Glomerular visceral epithelial cell (primary cell): ENCODE results near the gene HJURP.

ENCODE experiments used
- DNase-seq: peaks from one replicate; pipeline ENCODE4 v3.0.0-alpha.2; 2016; ENCODE audit errors: extremely low spot score

The HJURP gene

DNA sequence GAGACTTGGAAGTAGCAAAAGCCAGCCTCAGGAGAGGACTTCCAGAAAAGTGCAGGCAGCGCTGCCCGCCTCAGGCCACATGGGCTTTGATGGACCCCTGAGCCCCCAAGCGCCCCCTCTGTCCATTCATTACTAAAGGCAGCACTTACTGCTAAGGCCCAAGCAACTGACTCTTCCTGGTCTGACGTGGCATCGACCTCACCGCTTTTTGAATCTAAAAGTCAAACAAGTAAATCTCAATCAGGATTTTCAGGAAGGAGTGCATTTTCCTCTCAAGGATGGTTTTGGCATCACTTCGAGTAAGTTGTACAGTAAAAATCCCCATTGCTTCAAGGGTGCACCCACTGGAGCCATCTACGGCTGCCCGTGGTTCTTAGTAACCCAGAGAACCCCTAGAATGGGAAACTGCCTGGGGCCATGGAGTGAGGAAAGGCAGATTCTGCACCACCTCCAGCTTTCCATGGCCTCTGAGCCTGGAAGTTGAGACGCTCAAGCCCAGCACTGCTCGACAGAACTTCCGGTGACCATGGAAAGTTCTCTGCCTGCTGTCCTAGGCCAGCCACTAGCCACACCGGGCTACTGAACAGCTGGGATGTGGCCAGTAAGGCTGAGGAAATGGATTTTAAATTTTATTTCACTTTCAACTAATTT lies 7.0 kb downstream of the HJURP start:
- no peak for DNase-seq

DNA sequence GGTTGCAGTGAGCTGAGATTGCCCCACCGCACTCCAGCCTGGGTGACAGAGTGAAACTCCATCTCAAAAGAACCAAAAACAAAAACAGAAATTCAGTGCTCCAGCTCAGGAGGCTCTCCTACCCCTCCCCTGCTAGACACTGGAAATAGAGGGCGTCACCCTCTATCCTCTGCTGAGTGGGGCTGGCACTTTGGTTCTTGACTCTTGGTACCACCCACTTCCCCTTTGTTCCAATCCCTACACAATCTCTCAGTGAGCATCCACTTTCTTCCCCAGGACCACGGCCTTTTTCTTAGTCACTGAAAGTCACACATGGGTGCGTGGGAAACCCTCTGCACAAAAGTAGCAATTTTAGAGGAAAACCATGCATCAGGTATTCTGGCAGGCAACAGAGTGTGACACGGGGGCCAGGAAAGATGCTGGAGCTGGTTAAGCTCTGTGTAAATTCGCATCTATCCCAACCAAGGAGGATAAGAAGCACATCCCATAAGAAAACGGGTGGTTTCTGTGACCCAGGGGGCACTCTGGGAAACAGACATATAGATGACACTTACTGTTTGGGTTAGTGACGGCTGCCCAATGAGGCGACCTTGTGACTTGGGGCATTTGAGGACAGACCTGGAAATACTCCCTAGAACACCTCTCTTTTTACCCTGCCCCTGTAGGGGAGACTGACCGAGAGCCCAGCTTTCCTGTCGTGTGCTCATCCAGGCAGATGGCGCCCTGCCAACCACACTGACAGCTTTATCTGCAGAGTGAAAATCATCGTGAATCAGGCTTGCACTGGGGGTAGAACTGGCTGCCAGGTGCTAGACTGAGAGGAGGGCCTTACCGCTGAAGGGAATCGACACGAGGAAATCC lies 7.7 kb downstream of the HJURP start:
- no peak for DNase-seq

GRCh38 chr2:233845301-233846060 lies 8.9 kb downstream of the HJURP start:
- no peak for DNase-seq

- no peak for DNase-seq
These were observed 9.5 kb downstream of the HJURP start for GRCh38 chr2:233844836-233845235.

DNA sequence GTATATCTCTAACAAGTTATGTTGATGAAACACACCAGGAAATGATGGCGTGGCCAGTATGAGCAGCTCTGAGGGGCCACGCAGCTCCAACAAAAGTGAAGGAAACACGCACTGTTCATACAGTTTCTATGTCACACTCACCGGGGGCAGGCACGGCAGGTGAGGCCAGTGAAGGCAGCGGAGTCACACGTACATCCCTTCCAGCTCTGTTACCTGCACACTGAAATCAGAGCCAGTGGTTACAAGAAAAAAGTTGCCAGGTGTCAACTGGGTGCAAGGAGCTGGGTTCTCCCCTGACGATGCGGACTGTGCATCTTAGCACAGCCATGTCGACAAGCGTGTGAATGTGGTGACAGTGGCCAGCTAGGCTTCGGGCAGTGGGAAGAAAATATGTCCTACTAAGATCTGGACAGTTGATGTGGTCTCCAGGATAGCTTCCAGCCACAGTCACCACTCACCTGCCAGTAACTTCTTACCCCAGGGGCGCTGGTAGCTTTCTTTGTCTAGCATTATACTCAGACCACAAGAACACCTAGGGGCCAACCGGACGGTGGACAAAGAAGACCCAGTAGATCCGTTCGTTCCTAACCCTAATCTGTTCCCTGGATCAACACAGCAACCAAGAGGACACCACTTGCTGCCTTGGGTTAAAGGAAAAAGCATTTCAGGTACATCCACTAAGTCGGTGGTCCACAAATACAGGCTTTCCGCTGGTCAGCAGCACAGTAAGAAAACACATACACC lies 10.1 kb downstream of the HJURP start:
- no peak for DNase-seq

DNA sequence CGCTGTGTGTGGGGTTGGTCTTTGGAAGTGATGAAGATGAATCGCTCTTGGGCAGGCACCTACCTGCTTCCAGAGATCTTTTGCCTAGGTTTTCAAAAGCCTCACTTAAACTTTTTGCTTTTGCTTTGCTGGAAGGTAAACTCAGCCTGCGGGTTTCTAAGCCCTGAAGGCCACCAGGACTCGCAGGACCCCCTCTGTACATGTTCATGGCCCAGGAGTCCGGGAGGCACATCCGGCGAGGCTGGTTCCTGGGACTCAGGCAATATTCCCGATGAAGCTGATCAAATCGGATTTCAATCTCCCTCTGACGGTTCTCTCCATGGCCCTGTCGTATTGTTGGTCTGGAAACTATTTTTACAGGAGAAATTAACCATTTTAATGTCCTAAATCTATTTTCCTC lies 13.2 kb downstream of the HJURP start:
- no peak for DNase-seq

DNA sequence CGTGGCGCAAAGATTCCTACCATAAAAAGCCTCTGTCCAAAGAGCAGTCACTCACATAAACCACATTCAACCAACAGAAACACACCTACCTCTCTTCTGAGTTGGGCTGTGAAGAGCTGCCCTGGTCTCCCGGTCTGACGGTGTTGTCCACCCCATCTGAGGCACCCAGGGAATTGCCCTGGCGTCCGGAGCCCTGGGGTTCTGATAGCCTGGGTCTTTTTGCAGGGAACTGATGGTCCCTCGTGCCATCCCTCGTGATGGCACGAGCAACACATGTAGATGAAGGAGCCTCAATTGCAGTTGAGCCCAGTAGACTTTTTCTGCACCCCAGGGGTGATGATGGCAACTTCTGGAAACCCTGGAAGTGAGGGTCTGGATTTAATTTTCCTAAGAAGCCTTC lies 13.8 kb downstream of the HJURP start:
- DNase-seq = no peak

DNA sequence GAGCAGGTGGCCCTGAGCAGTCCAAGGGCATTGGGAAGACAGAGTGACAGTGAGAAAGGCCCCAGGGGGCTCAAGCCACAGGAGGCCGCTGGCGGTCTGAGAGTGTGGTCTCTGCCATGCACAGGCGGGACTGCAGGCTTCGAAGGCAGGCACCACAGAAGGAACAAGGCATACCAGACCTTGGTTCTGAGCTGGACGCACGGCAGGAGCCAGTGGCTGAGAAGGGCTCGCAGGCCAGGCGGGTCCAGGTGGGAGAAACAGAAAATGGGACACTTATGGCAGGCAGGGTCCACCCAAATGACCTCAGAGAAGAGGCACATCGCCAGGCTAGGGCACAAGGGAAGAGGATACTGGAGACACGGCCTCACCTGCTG lies 14.9 kb downstream of the HJURP start:
- DNase-seq = no peak

DNA sequence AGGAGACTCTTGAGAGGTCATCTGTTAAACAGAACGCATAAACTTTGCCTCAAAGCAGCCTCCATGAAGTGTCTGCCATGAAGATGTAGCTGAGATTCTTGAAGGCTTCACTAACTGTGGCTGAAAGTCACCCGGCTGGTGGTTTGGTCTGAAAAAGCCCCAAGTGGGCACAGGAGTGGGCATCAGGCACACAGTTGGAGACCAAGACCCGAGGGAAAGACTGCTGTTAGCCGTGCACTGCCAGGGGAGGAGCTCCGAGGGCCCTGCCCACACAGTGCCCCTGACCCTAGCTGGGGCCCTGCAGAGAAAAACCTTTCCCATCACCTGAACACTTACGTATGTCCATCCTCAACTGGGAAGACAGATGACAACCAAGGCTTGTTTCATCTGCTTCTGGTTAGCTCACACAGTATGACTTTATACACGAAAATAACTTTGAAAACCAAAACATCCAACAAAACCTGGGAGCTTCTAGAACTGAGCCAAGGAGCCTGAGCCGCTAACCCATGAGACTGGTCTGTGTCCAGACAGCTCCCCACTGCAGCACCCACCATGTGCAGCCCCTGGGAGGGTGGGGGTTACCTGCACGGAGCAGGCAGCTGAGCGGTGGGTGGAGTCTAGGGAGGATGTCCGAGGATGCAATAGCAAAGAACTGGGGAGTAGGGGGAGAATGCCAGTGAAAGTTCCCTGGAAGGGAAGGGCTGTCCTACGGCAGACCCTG lies 15.4 kb downstream of the HJURP start:
- no peak for DNase-seq

DNA sequence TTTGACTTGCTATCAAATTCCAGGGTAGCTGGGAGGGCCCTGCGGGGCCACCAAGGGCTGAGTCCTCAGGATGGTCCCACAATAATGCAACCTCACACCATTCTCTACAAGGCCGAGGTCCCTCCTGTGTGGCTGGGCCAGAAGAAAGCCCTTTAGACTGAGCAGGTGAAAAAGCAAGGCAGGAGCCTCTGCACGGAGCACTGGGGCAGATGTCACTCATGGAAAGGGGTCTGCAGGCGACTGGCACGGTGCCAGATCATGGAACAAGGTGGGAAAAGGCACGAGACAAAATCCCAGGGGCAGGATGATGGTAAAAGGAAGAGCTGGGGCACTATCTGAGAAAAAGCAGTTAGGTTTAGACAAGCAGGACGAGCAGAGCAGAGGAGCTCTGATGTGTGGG lies 16.1 kb downstream of the HJURP start:
- no peak for DNase-seq

DNA sequence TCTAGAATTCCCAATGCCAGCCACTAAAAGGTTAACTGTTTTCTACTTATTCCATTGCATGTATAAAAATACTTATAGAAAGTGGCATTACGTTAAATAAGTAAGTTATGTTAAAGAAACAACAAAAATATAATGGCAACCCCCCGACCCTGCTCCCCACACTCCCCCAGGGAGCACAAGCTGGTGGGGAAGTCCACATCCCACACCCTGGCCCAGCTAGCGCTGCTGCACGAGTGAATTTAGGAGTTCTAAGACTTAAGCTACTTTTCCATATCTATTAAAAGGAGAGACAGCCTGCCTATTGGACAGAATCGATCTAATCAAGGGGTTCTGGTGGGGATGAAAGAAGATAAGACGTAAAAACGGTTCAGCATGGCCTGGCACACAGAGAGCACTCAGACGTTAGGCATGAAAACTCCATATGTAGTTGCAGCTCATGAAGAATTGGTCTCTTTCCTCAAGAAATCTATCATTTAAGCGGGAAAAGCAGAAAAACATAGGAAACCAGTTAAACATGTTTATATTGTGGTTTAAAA lies 16.6 kb downstream of the HJURP start:
- no peak for DNase-seq

DNA sequence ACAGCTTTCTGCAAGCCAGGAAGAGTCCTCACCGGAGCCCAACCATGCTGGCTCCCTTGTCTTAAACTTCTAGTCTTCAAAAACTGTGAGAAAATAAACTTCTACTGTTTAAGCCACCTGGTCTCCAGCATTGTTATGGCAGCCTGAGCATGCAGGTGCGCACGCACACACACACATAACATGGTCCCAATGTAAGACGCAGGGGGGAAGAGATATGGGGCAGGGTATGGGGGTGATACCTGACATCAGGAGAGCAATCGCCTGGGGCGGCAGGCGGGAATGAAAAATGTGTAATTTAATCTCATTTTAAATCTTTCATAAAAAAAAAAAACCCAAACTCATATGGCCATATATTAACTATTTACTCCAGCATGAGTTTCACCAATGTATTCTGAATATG lies 18.0 kb downstream of the HJURP start:
- DNase-seq = no peak

DNA sequence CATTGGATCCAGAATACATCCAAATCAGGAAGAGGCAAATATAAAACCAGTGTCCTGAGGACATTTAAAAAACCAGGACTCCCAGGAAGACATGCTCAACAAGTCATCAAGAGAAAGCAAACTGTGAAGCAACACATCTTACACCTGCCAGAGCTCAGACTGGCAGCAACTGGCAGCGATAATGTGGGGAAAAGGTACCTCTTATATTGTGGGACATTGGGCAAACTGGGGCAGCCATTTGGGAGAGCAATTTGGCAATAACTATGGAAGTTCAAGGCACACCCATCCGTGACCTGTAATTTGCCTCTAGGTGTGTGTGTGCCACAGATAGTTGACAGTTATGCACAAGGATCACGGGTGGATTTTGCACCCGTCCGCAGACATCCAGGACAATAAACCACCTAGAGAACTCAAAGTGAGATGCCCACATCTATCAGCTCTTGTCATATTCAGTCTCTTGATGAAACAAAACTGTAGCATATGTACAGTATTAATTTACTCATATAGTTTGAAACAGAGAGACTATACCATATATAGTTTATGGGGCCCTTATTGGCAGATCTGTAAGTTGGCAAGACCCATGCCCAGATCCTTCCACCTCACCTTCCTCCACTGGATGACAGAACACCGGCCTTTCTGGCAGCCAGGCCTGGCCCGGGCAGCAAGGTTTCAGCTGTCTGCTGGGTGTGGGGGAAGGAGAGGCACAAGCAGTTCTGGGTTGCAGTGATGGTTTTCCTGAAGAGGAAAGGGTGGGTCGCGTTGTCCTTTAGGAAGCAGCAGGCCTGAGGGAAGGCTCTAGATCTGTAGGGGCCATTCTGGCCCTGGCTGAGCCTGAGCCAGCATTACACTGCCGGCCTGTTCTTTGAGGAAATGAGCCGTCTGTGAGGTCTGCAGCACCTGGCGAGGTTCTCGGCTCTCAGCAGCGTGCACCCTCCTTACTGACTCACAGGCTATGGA lies 18.8 kb downstream of the HJURP start:
- DNase-seq = no peak

GRCh38 chr2:233833345-233833744 lies 21.0 kb downstream of the HJURP start:
- no peak for DNase-seq

GRCh38 chr2:233832869-233833311 lies 21.4 kb downstream of the HJURP start:
- peak; percentile 89 for DNase-seq

DNA sequence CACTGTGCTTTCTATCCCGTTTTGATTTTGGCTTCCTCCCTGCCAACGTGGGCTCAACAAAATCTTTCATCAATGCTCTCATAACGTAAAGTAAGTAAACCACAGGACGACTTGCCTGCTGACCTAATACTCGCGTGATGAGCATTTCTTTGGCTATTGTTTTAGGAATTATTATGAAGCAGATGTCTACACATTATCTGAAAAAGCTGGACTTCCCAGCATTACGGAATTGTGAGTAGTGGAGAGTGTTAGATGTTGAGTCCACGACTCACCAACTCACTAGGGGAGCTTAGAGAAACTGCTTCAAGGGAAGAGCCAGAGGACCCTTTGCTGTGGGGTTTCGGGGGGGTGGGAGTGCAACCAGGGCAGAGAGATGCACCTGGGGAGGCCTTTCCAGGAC lies 21.9 kb downstream of the HJURP start:
- no peak for DNase-seq

- DNase-seq = no peak
These were observed 22.5 kb downstream of the HJURP start for GRCh38 chr2:233831861-233832260.

DNA sequence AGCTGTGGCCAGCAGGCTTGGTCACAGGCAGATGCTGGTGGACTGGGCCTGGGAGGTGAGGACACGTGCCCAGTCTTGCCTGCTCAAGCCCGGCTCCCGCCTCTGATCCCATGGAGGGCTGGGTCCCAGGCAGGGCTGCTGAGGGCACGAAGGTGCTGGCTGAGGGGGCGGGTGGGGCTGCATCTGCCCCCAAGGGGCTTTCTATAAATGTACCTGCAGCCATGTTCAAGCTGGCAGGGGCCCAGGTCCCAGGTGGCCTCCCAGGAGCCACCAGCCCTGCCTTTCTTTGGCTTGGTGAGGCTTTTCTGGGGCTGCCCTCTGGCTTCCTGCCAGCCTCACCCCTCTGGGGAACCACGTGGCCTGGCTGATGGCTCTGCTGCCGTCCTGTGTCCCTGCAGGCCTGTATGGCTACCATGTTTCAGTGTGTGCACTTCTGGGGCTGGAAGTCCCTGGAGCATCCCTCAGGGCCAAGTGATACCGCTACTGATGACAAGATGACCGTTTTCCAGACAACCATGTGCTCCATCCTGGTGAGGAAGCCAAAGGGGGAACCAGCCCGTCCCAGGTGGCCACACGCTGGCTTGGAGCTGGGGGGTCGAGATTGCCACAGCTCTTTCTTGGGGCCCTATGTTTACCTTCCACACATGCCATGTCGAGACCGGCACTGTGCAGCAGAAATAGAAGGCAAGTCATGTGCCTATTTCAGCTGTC lies 23.2 kb downstream of the HJURP start:
- DNase-seq = no peak

GRCh38 chr2:233830111-233830802 lies 24.1 kb downstream of the HJURP start:
- no peak for DNase-seq
